WERI-Rb-1 (cell line): Measurements from ENCODE around the gene CDHR4.

Experiments used
- DNase-seq: peaks from one replicate; pipeline ENCODE4 v3.0.0-alpha.2; 2020
- H3K27ac ChIP-seq: fragments of 250-450 bp; sonication (Bioruptor Pico); 2 replicates; pipeline ENCODE4 v1.5.1; 2020; ENCODE audit warnings: mild to moderate bottlenecking, moderate library complexity
- H3K27me3 ChIP-seq: fragments of 250-450 bp; sonication (Bioruptor Pico); 2 replicates; pipeline ENCODE4 v1.5.1; 2021; ENCODE audit warnings: mild to moderate bottlenecking, low read depth, moderate library complexity; ENCODE audit not compliant: insufficient read depth, severe bottlenecking
- H3K36me3 ChIP-seq: fragments of 250-450 bp; sonication (Bioruptor Pico); 2 replicates; pipeline ENCODE4 v1.5.1; 2020; ENCODE audit warnings: mild to moderate bottlenecking, moderate library complexity
- H3K4me3 ChIP-seq: 2 replicates; pipeline ENCODE4 v1.5.1; 2011; ENCODE audit warnings: low read depth, mild to moderate bottlenecking, control low read depth, low read length
- H3K9me3 ChIP-seq: fragments of 250-450 bp; sonication (Bioruptor Pico); 2 replicates; pipeline ENCODE4 v1.5.1; 2021; ENCODE audit warnings: mild to moderate bottlenecking, moderate library complexity; ENCODE audit not compliant: severe bottlenecking
- CTCF ChIP-seq: IDR thresholded peaks from 2 replicates; pipeline ENCODE4 v1.5.1; 2011; ENCODE audit warnings: low read depth, mild to moderate bottlenecking, control low read depth, inconsistent platforms, low read length

CDHR4 gene

GRCh38 chr3:49799761-49800160, at the start of gene CDHR4:
Gene CDHR4, minus strand, starts transcription at chr3:49799873. Its CDS starts 61 bp downstream, at chr3:49799812.
- no peak within 1 kb of the TSS for H3K27ac ChIP-seq
- no peak for DNase-seq
- TF ChIP-seq CTCF, result no peak
- H3K36me3 ChIP-seq, result no peaks in the 10 kb centered on the region
- peaks cover 7% of the 10 kb centered on the region for H3K27me3 ChIP-seq
- no peaks in the 10 kb centered on the region for H3K9me3 ChIP-seq
- no peak within 1 kb of the TSS for H3K4me3 ChIP-seq

- no peak for DNase-seq
- no peak overlapping the region for H3K4me3 ChIP-seq
- no peak overlapping the region for H3K27ac ChIP-seq
- H3K9me3 ChIP-seq, result no peaks in the 10 kb centered on the region
- TF ChIP-seq CTCF, result no peak
- no peaks in the 10 kb centered on the region for H3K27me3 ChIP-seq
- peaks cover 38% of the 10 kb centered on the region for H3K36me3 ChIP-seq
These were observed 46.0 kb upstream of the CDHR4 start for GRCh38 chr3:49845694-49846093.

- DNase-seq, result no peak
- TF ChIP-seq CTCF, result no peak
- no peak overlapping the region for H3K27ac ChIP-seq
- peaks cover 39% of the 10 kb centered on the region for H3K36me3 ChIP-seq
- H3K4me3 ChIP-seq, result no peak overlapping the region
- H3K27me3 ChIP-seq, result no peaks in the 10 kb centered on the region
- no peaks in the 10 kb centered on the region for H3K9me3 ChIP-seq
These were observed 45.0 kb upstream of the CDHR4 start for GRCh38 chr3:49844464-49845183.

GRCh38 chr3:49842843-49843517, 43.3 kb upstream of the CDHR4 start:
- Histone ChIP-seq H3K4me3 (no peak overlapping the region), H3K36me3 (peaks cover 41% of the 10 kb centered on the region), H3K9me3 (no peaks in the 10 kb centered on the region), H3K27me3 (no peaks in the 10 kb centered on the region), H3K27ac (no peak overlapping the region)
- DNase-seq, result no peak
- TF ChIP-seq CTCF, result no peak

GRCh38 chr3:49841806-49842205, 42.1 kb upstream of the CDHR4 start:
- no peak overlapping the region for H3K4me3 ChIP-seq
- H3K27ac ChIP-seq, result no peak overlapping the region
- H3K36me3 ChIP-seq, result peaks cover 36% of the 10 kb centered on the region
- no peaks in the 10 kb centered on the region for H3K27me3 ChIP-seq
- TF ChIP-seq CTCF, result no peak
- H3K9me3 ChIP-seq, result no peaks in the 10 kb centered on the region
- no peak for DNase-seq
